ENCODE measurements around the gene PAX9.

DNA sequence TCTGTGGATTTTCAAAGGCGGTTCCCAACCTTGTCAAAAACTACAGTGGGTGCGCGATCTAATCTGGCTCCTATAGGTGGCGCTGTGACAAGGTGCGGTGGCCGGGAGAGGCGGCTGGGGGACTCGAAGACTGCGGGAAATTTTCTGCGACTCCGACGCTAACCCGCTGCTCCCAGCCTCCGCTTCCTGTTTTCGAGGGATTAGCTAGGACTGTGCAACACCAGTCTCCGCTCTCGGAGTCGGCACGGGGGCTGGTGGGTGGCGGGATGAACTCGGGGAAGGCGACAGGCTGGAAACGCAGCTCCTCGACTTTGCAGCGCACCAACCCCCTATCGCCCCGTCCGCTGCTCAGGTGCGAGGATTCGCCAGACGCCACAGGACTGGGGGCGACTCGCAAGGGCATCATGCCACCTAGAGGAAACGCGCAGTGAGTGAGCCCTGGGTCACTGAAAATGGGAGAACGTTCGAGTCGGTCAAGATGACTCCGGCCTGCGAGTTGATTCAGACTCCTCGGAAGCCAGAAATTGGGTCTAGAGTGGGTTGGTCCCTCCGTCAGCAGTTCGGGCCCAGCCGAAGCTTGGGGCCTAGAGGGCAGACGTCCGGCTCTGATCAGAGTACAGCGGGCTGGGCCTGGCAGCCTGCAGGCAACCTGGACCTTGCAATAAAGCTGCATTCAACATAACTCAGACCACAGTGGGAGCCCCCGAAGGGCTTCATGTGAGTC is 5.5 kb upstream of the PAX9 start:
- TF ChIP-seq TAF1 (IDR thresholded peaks at IDR 0.05; ENCODE audit: control insufficient read depth, extremely low read depth, insufficient read depth, low read length, severe bottlenecking) (no peak), ZEB2 (IDR thresholded peaks at IDR 0.05) (no peak), RAD21 (CRISPR knock-in tag; conservative IDR thresholded peaks at IDR 0.05 in 1 of 2, IDR thresholded peaks at IDR 0.05 in 1 of 2) (no peak), KAT7 (CRISPR knock-in tag; IDR thresholded peaks at IDR 0.05; ENCODE audit: borderline replicate concordance) (no peak), MEIS2 (IDR thresholded peaks at IDR 0.05; ENCODE audit: partially characterized antibody) (no peak), BRCA1 (IDR thresholded peaks at IDR 0.05) (no peak), BRCA1 (CRISPR knock-in tag; IDR thresholded peaks at IDR 0.05) (no peak), ETV6 (IDR thresholded peaks at IDR 0.05; ENCODE audit: borderline replicate concordance in 1 of 2, low read depth in 2 of 2, low read length in 1 of 2) (no peak), ETV6 (CRISPR knock-in tag; IDR thresholded peaks at IDR 0.05; ENCODE audit: borderline replicate concordance) (no peak), GATAD2A (IDR thresholded peaks at IDR 0.05) (no peak), RCOR1 (IDR thresholded peaks at IDR 0.05; ENCODE audit: borderline replicate concordance in 1 of 2, low read depth in 2 of 2, low read length in 2 of 2) (no peak), EZH2 (IDR thresholded peaks at IDR 0.05; ENCODE audit: borderline replicate concordance, low read depth, low read length) (no peak), TEAD1 (CRISPR knock-in tag; IDR thresholded peaks at IDR 0.05) (no peak), ELF4 (CRISPR knock-in tag; IDR thresholded peaks at IDR 0.05) (no peak)
- TF ChIP-seq, protein P1, sequence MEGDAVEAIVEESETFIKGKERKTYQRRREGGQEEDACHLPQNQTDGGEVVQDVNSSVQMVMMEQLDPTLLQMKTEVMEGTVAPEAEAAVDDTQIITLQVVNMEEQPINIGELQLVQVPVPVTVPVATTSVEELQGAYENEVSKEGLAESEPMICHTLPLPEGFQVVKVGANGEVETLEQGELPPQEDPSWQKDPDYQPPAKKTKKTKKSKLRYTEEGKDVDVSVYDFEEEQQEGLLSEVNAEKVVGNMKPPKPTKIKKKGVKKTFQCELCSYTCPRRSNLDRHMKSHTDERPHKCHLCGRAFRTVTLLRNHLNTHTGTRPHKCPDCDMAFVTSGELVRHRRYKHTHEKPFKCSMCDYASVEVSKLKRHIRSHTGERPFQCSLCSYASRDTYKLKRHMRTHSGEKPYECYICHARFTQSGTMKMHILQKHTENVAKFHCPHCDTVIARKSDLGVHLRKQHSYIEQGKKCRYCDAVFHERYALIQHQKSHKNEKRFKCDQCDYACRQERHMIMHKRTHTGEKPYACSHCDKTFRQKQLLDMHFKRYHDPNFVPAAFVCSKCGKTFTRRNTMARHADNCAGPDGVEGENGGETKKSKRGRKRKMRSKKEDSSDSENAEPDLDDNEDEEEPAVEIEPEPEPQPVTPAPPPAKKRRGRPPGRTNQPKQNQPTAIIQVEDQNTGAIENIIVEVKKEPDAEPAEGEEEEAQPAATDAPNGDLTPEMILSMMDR (IDR thresholded peaks at IDR 0.05 in 2 of 3, conservative IDR thresholded peaks at IDR 0.05 in 1 of 3; ENCODE audit: insufficient read depth in 2 of 3, low read depth in 1 of 3, low read length in 3 of 3): peak in 1 of 3 experiments; percentile 29; a peak in 1 of 6 replicates

Data from K562 (cell line).